Activated CD8-positive, alpha-beta memory T cell treated with anti-CD3 and anti-CD28 coated beads, Interleukin-2, amount 50 U/mL, for 48 hours (primary cell): ENCODE results near the gene KCNH8.

Experiments used
- DNase-seq: peaks from one replicate; pipeline ENCODE4 v3.0.0-alpha.2; 2020

KCNH8 gene

DNA sequence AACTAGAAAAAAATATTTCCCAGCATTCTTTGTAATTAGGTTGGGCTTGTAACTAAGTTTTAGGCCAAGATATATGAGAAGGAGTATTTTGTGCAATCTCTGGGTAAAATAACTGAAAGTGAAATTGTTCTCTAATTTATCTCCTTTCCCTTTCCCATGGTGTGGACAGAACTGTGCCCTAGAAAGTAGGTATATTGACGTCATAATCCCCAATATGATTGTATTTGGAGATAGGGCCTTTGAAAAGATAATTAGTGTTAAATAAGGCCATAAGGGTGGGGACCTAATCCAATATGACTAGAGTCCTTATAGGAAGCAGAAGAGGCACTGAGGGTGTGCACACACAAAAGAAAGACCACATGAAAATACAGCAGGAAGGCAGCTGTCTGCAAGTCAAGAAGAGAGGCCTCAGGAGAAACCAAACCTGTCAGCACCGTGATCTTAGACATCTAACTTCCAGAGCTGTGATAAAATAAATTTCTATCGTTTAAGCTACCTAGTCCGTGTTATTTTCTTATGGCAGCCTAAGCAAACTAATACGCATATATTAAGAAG is 106.6 kb downstream of the KCNH8 start:
- DNase-seq, result no peak

DNA sequence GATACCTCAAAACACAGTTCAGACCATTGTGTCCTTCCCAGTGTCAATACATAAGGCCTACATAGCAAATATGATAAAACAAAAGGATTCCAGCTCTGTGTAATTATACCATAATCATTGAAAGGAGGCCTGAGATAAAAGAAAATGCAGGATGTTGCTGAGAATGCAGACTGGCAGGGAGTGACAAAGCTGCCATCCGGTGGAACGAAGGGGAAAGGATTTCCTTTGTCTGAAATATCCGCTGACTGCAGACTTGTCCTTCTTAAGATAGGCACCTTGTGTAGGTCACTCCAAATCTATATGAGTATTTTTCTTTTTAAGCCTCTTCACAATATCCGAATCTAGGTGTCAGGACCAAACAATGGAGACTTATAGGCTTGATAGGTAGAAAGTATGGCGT is 108.0 kb downstream of the KCNH8 start:
- DNase-seq, result no peak

DNA sequence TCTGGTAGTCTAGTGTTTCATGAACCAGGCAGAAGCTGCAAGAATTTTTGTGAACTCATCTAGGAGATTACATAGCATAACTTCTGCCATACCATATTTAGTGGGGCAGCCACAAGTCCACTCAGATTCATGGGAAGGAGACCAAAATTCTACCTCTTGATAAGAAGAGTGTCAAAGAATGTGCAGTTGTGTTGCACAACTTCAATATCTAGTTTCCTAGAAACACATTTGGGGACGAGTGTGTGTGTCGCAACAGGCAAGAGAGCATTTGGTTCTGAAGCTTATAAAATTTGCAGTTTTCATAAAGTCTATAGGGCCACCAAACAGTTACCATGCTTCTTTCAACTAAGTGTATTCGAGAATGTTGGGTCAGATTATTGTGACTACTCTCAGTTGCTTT is 115.3 kb downstream of the KCNH8 start:
- DNase-seq, result no peak

DNA sequence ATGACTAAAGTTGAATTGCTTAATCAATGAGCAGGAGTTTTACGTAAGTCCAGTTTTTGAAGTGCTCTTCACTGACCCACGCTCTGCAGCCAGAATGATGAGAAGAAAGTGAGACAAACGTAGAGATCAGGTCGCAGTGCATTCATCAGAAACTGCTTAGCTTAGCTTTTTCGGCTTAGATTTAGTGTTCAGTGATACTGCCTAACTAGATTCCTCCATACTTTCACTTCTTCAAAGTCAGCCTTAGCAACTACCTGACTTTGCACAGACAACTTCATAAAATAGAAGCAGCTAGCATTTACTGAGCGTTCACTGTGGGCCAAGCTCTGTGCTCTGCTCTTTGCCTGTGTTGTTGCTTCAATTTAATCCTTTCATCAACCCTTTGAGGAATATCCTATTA is 116.1 kb downstream of the KCNH8 start:
- DNase-seq, result no peak

DNA sequence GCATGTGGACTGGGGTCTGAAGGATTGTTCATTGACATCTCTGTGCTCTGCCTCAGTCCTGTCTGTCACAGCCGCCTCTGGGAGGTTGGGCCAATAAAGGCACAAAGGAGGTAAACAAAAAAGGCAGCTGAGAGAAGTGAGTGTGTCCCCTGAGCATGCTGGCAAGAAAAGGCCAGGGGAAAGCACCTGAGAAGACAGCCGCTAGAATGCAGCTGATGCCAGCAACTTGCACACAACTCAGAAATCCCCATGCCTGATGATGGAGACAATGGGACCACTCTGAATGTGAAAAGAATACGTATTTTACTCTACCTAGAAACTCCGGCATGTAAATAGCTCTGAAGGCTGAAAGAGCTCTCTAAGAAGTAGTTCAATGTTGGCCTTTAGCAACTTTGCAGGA is 118.7 kb downstream of the KCNH8 start:
- no peak for DNase-seq

DNA sequence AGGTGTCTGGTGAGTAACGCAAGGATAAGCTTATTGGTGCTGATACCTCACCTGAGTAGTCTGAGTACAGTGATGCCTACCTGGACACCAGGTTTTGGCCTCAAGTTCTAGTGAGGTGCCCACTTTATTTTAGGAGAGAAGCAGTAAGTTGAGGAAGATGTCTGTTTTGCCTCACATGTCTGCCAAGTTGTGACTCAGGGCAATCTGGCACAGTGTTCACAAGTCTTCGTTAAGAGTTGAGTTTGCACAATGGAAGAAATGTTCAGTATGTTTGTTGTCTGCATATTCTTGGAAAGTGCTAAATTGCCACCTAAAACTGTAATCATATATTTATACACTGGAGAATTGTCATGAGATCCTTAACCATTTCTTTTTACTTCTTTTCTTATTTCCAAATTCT is 122.2 kb downstream of the KCNH8 start:
- DNase-seq, result no peak

DNA sequence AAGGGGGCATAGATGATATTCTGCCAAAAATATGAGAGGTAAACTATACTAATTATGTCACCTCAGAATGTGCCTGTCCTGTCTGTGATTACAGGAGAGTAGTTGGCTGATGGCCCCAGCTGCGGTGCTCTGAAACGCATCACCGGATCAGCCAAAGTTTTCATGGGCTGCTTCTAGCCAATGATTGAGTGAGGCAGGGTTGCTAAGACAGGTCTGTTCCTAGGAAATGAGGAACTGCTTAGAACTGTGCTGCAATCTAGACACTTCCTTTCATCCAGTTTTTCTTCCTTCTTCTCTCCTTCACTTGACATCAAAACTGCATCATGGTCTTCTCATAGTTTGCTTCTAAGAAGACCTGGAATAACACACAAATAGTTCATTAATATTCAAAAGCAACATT is 124.0 kb downstream of the KCNH8 start:
- DNase-seq, result no peak

DNA sequence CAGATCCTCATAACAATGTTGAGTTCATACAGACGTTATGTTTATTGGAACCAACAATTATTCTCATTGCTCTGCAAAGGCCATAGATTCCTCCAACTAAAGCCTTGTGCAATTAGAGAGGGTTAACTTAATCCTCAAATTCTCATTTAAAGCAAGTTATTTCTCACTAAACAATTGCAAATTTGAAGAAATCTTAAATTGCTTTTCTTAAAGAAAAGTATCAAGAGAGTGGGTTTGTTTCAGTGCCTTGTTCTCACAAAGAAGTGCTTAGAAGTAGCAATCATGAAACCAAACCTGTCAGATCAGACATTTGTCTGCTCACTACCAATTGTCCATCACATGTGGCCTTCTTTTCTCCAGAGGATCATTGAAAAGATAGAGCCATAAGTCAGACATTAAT is 124.8 kb downstream of the KCNH8 start:
- no peak for DNase-seq

DNA sequence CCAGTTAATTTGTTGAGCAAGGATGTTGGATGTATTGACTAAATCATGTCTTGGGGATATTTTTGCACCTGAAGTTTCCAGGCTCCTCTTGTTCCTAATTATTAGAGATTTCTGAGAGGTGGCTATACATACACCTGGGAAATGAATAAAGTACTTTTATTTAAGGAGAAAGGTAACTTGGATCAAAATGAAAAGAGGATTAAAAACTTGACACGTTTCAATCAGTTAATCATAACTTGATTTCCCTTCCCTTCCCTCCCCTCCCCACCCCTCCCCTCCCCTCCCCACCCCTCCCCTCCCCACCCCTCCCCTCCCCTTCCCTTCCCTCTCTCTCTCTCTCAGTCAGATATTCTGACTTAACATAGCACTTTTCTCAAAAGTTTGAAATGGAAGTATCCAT is 126.3 kb downstream of the KCNH8 start:
- no peak for DNase-seq

DNA sequence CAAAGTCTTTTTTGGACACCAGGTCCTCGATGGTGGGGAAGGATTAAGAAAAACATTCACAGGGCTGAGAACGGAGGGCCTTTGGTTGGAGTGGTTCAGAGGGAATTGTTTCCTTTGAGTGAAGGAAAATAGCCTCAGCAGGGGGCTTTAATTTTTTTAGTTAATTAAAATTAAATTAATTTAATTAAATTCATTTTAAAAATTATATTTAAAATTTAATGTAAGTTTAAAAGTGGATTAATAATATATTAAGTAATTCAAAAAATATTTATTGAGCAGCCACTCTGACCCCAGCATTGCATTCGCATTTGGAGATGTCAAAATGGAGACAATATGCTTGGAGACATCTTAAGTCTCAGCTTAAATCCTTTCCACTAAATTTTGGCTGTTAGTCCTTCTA is 136.7 kb downstream of the KCNH8 start:
- no peak for DNase-seq

DNA sequence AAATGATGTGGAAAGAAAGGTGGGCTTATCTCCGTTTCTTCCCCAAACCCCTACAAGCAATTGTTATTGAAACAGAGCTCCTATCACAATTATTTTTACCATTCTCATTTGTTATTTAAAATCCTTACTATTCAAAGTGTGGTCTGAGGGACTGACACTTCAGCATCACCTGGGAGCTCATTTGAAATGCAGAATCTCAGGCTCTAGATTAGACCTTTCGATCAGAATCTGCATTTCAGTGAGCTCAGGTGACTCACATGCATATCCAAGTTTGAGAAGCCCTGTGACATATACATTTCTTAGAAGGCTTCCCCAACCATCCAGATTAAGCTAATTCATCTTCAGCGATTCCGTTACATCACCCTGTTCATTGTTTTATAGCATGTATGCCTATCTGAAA is 145.0 kb downstream of the KCNH8 start:
- no peak for DNase-seq

DNA sequence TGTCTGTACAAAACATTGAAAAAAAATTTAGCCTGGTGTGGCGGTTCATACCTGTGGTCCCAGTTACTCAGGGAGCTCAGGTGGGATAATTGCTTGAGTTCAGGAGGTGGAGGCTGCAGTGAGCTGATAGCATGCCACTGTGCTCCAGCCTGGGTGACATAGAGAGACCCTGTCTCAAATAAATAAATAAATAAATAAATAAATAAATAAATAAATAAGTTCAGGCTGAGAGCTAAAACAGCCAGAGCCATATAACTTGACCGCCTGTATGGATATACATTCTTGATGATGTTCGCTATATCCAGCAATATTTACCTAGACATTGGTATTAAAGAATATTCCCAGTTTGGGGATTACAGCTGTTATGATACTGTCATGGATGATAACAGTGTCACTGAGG is 146.9 kb downstream of the KCNH8 start:
- no peak for DNase-seq

DNA sequence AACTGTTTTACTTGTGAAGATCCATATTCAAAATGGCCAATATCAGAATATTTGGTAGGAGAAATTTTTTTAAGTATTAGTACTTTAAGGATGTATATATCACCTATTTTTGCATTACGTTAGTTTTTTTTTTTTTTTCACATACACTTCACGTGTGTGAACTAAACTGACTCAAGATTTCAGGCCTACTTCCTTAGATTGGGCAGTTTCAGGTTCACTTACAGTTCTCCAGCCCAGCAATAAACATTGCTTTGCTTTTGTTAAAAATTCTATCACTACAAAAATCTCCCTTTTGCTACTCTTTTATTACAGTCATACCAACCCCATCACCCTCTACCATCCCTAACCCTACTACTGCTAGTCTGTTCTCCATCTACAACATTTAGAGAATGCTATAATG is 183.6 kb downstream of the KCNH8 start:
- no peak for DNase-seq

DNA sequence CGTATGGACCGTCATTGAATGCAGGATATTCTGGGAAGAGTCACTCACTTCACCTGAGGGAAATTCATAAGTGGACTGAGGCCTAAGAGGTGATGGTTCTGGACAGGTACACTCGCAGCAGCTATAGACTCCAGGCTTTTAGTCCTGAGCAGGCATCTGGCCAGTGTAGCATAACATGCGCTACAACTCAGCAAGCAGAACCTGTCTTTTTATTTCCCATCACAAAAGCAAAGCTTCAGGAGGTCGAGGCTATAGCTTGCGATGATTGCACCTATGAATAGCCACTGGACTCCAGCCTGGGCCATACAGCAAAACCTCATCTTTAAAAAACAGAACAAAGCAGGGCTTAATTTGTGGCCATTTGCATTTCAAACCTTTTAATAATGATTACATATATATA is 185.8 kb downstream of the KCNH8 start:
- no peak for DNase-seq

DNA sequence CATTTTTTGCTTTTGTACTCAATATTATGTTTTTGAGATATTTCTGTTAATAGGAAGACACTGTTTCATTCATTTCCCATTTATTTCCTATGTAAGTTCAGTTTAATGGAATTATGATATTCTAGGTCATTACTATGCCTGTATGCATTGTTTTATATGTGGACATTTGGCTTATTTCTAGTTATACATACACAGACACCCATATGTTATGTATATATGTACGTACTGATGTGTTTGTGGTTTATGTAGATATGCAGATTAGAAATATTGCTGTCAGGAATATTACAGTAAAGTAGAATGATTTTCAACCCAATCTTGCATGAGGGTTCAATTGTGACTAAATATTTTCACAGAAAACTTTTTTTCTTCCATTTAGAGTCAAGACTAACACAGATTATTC is 190.5 kb downstream of the KCNH8 start:
- no peak for DNase-seq

DNA sequence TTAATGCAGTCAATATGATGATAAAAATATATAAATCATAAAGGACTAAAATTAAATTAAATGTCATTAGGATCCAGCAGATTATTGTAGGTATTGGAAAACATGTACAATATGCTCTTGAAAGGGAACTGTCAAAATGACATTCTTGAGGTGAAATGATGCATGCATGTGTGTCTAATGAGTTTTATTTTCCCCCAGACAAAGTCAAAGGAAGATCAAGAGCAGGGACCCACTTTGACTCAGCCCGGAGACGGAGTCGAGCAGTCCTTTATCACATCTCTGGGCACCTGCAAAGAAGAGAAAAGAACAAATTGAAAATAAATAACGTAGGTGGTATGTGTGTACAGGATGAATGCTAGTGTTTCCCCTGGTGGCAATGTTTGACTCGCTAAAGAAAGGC is 194.1 kb downstream of the KCNH8 start:
- DNase-seq, result no peak

DNA sequence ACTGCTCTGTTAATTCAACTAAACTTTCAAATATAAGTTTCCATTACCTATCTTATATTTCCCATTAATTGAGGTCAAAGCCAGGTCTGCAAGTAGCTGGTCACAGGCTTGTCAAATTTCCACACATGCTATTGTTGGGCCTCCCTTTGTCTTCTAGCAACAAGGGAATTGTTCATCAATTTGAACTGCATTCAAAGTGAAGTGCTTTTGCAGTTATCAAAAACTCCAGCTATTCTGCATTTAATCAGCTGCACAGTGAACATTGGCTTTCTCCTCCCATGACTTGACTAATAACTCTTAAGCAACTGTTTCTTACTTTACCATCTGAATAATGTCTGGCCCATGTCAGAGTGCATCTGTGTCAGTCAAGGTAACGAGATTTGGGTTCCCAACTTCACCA is 198.4 kb downstream of the KCNH8 start:
- no peak for DNase-seq

DNA sequence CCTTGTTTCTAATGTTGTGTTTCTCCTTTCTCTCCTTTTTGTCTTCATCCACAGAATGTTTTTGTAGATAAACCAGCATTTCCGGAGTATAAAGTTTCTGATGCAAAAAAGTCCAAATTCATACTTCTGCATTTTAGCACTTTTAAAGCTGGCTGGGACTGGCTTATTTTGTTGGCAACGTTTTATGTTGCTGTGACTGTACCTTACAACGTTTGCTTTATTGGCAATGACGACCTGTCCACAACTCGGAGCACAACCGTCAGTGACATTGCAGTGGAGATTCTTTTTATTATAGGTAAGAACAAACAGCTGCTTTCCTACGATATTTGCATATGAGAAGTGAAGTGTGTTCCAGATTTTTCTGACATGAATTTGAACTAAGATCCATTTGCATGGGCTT is 199.4 kb downstream of the KCNH8 start:
- no peak for DNase-seq

DNA sequence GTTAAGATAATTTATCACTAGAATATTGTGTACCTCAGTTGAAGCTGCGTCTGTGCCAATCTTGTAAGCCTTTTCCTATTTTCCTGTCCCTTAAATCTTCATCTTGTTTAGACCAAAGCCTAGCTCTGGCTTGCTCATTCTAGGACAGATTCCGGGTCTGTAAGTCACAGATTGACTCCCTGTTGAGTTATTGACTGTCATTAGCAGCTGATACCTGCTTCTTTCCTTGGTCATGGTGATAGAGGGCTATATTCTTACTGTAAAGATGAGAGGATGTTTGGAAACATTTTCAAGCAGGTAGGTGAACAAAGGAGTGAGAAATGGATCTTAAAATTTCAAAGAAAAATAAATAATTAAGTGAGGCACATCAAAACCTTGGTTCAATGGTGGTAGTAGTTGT is 200.2 kb downstream of the KCNH8 start:
- DNase-seq, result no peak

DNA sequence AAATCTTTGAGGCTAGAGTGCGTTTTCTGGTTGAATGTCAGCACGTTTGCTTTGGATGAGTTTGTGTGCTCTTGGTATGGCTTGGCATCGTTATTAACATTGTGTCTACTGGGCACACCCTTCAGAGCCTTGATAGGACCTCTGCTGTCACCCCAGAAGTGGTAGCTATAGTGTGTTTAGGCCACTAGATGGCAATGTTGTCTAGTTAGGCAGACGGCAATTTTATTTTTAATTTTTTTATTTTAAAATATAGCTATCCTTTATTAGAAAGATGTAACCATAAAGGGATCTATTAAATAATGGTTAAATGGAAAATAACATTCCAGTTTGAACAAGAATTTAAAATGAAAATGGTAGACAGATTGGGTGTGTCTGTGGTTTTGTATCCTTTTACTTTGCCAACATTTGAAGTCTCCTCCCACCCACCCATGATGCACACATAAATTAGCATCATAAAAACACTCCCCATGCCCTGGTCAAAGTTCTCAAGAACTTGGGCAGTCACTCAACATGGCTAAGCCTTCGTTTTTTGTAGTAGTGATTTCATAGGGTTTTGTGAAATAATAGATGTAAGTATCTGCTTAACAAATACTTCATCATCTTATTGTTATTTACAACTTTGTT is 200.7 kb downstream of the KCNH8 start:
- no peak for DNase-seq

DNA sequence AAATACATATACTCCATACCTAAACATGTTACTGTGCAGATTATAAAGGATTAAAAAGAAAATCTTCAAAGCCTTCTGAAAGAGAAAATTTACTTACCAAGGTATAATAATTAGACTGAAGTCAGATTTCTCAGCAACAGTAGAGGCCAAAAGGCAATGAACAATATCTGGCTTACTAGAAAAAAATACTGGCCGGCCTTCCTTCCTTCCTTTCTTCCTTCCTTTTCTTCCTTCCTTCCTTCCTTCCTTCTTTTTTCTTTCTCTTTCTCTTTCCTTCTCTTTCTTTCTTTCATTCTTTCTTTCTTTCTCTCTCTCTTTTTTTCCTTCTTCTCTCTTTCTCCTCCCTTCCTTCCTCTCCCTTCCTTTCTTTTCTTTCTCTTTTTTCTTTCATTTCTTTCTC is 209.6 kb downstream of the KCNH8 start:
- no peak for DNase-seq

DNA sequence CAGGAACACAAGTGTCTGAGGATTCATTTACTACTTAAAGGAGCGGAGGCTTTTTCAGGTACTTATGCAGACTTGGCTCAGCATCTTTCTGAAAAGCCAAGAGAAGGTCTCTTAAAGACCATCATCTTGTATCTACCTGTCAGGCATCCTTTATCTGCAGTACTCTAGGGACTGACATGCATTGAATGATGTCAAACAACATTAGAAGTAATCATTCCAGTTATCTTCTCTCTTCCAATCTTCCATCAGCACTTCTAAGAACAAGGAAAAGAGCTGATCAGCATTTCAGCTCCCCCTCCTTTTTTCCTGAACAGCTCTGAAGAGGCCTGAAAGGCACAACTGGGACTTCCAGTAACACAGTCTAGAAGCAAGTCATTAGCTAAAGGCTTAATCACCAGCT is 214.8 kb downstream of the KCNH8 start:
- no peak for DNase-seq

DNA sequence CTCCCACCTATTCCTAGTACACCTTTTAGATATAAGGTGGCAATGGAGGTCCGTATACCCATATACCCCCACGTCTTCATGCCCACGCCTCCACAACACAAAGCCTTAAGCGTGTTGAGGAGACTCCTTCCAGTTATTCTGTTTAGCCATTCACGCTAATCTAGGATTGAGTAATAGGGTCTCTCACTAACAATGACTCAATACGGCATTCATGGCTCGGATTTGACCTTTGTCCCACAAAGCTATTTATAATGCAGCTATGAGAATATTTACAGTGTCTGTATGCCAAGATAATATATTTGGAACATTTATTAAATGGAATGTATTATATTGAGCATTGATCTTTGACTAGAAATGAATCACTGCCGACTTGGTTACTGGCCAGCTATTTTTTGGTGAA is 215.8 kb downstream of the KCNH8 start:
- DNase-seq, result no peak

DNA sequence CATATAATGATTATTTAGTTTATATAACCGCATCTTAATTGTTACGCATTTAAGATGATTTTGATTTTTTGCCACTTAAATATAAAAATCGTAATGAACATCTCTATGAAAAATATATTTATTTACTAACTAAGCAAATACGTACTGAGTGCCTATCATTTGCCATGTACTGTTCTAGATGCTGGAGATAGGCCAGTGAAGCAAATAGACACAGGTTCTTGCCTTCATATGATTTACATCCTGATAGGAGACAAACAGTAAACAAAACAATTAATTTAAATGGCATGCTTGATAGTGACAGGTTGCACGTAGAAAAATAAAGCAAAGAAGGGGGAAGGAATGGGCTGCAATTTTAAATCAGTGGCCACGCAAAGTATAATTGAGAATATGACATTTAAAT is 217.2 kb downstream of the KCNH8 start:
- no peak for DNase-seq

DNA sequence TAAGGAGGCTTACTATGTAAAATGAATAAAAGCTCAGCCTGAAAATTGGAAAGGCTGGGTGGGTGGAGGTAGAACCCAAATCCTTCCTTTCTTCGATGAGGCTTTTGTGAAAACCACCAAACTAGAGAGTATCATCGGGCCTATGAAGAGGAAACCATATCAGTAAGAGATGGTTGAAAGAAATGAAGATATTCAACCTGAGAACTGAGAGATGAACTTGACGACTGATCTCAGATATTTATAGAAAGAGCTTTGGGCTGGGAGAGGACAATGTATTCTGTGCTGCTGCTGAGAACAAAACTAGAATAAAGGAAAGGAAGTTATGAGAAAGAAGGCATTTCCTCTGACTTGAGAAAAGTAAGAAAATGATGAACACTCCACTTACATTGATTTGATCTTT is 236.6 kb downstream of the KCNH8 start:
- no peak for DNase-seq

DNA sequence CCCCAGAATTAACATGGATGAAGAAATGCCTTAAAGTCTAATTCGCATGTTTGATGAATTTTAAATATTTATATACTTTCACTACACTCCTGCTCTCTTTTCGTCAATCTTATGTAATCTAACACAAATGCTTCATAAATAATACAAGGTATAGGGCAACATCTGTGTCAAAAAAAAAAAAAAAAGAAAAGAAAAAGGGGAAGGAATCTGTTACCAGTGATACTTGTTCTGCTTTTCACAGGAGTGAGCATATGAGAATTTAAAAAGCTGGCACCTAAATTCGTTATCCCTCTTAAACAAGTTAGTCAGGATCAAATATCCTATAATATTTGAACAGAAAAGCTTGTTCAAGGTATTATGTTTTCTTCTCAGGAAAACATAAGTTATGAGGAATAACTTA is 243.8 kb downstream of the KCNH8 start:
- no peak for DNase-seq
